ENCODE measurements around the gene ALAS1.

DNA sequence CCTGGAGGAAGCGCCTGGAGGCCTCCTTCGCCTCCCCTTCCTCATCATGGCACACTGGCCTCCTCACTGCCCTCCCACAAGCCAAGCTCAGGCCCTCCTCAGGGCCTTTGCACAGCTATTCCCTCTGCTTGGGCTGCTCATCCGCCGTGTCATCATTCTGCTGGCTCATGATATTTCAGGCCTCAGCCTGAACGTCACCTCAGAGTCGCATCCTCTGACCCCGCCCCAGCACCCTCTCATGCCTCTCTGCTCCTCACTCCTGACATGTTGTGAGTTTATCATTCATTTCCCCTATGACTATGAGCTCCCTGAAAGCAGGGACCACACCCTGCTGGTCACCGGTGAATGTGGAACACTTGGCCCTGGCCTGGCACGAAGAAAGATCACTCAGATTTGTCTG lies 23.1 kb upstream of the ALAS1 start:
- TF ChIP-seq, protein P1, sequence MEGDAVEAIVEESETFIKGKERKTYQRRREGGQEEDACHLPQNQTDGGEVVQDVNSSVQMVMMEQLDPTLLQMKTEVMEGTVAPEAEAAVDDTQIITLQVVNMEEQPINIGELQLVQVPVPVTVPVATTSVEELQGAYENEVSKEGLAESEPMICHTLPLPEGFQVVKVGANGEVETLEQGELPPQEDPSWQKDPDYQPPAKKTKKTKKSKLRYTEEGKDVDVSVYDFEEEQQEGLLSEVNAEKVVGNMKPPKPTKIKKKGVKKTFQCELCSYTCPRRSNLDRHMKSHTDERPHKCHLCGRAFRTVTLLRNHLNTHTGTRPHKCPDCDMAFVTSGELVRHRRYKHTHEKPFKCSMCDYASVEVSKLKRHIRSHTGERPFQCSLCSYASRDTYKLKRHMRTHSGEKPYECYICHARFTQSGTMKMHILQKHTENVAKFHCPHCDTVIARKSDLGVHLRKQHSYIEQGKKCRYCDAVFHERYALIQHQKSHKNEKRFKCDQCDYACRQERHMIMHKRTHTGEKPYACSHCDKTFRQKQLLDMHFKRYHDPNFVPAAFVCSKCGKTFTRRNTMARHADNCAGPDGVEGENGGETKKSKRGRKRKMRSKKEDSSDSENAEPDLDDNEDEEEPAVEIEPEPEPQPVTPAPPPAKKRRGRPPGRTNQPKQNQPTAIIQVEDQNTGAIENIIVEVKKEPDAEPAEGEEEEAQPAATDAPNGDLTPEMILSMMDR (IDR thresholded peaks at IDR 0.05 in 8 of 11, conservative IDR thresholded peaks at IDR 0.05 in 3 of 11) = no peak
- no peak for TF ChIP-seq POLR2AphosphoS5 (IDR thresholded peaks at IDR 0.05)

All from spleen (tissue), 7 donors.